IMR-90 (cell line): Measurements from ENCODE around the gene RALA. TPM values are rescaled to one million over a fixed set of nuclear protein-coding genes. Genes with fewer than 3 reads are reported as not detected.

ENCODE experiments used
- ATAC-seq: fragments of 200-7000 bp; cut with Tn5 transposase; 2 replicates; pipeline ENCODE4 v1.9.1; 2020; ENCODE audit warnings: low read depth, mild to moderate bottlenecking, moderate library complexity
- BruUV-seq: library from RNA; stranded (reverse); fragments of 400-500 nt; replicated peaks from 2 replicates; lab custom pipeline; 2021; lab: Mats Ljungman, UMichigan
- CTCF ChIA-PET: fragments of 300-600 bp; formaldehyde crosslinking; extraction: SDS; loops from one replicate; lab custom pipeline; 2021; ENCODE audit warnings: antibody characterized with exemption; lab: Yijun Ruan, JAX
- POLR2A ChIA-PET: fragments of 300-600 bp; sonication (Branson Sonifier 250); formaldehyde crosslinking; loops from one replicate; lab custom pipeline; 2022; ENCODE audit warnings: antibody characterized with exemption; ENCODE audit not compliant: unreplicated experiment; lab: Charles Lee
- DNase-seq: peaks from one replicate; pipeline ENCODE4 v3.0.0; 2013
- H2AFZ ChIP-seq: replicated peaks from 2 replicates; pipeline ENCODE3; 2013; ENCODE audit warnings: low read length, mild to moderate bottlenecking; ENCODE audit not compliant: poor library complexity
- H2AK5ac ChIP-seq: 2 replicates; pipeline ENCODE4 v1.6.1; 2013; ENCODE audit warnings: low read depth, low read length, inconsistent platforms
- H2AK9ac ChIP-seq: replicated peaks from 2 replicates; pipeline ENCODE3; 2013; ENCODE audit warnings: mild to moderate bottlenecking, low read depth, low read length, moderate library complexity; ENCODE audit not compliant: poor library complexity
- H2BK120ac ChIP-seq: 2 replicates; pipeline ENCODE4 v1.6.1; 2013; ENCODE audit warnings: low read depth, low read length, inconsistent platforms
- H2BK15ac ChIP-seq: 3 replicates; pipeline ENCODE4 v1.6.1; 2013; ENCODE audit warnings: low read depth, low read length, inconsistent platforms
- H2BK20ac ChIP-seq: 2 replicates; pipeline ENCODE4 v1.6.1; 2013; ENCODE audit warnings: low read depth, mild to moderate bottlenecking, inconsistent platforms, low read length, moderate library complexity
- H2BK5ac ChIP-seq: 2 replicates; pipeline ENCODE4 v1.6.1; 2013; ENCODE audit warnings: mild to moderate bottlenecking, low read depth, low read length, inconsistent platforms; ENCODE audit not compliant: poor library complexity, severe bottlenecking
- H3K14ac ChIP-seq: replicated peaks from 2 replicates; pipeline ENCODE4 v1.6.1; 2013; ENCODE audit warnings: low read depth, low read length, inconsistent platforms
- H3K18ac ChIP-seq: 2 replicates; pipeline ENCODE4 v1.6.1; 2013; ENCODE audit warnings: low read depth, low read length, control low read depth
- H3K23ac ChIP-seq: 2 replicates; pipeline ENCODE4 v1.6.1; 2013; ENCODE audit warnings: low read depth, low read length, inconsistent platforms
- H3K27ac ChIP-seq: 2 replicates; pipeline ENCODE4 v1.5.1; 2013; ENCODE audit warnings: mild to moderate bottlenecking, control low read depth, low read length; ENCODE audit not compliant: insufficient read depth
- H3K27me3 ChIP-seq: 2 replicates; pipeline ENCODE4 v1.6.1; 2013; ENCODE audit warnings: low read length; ENCODE audit not compliant: control insufficient read depth, insufficient read depth
- H3K36me3 ChIP-seq: 2 replicates; pipeline ENCODE4 v1.6.1; 2013; ENCODE audit warnings: low read length, mixed read lengths; ENCODE audit not compliant: control insufficient read depth, insufficient read depth
- H3K4ac ChIP-seq: 2 replicates; pipeline ENCODE4 v1.6.1; 2013; ENCODE audit warnings: low read depth, low read length, inconsistent platforms
- H3K4me1 ChIP-seq: 2 replicates; pipeline ENCODE4 v1.6.1; 2013; ENCODE audit warnings: low read length, mixed read lengths; ENCODE audit not compliant: control insufficient read depth, insufficient read depth
- H3K4me2 ChIP-seq: 2 replicates; pipeline ENCODE4 v1.6.1; 2013; ENCODE audit warnings: low read depth, mild to moderate bottlenecking, control low read depth, low read length, moderate library complexity
- H3K4me3 ChIP-seq: 2 replicates; pipeline ENCODE4 v1.5.1; 2013; ENCODE audit warnings: low read depth, mild to moderate bottlenecking, control low read depth, low read length, moderate library complexity; ENCODE audit not compliant: insufficient read depth
- H3K56ac ChIP-seq: 2 replicates; pipeline ENCODE4 v1.6.1; 2013; ENCODE audit warnings: low read length, inconsistent platforms; ENCODE audit not compliant: insufficient read depth; ENCODE audit errors: extremely low read depth
- H3K79me1 ChIP-seq, 2 experiments: 2 replicates each; pipeline ENCODE4 v1.6.1; 2013; ENCODE audit warnings: low read length in 2 of 2, inconsistent platforms in 1 of 2, low read depth in 1 of 2
- H3K9ac ChIP-seq: 2 replicates; pipeline ENCODE4 v1.6.1; 2013; ENCODE audit warnings: low read depth, low read length, control low read depth
- H3K9me1 ChIP-seq: 2 replicates; pipeline ENCODE4 v1.6.1; 2013; ENCODE audit warnings: low read length, inconsistent platforms; ENCODE audit not compliant: insufficient read depth
- H3K9me3 ChIP-seq: 2 replicates; pipeline ENCODE4 v1.6.1; 2013; ENCODE audit warnings: low read length; ENCODE audit not compliant: control insufficient read depth, insufficient read depth
- H4K20me1 ChIP-seq: 2 replicates; pipeline ENCODE4 v1.6.1; 2013; ENCODE audit warnings: low read length, inconsistent platforms; ENCODE audit not compliant: insufficient read depth
- H4K5ac ChIP-seq: 2 replicates; pipeline ENCODE4 v1.6.1; 2013; ENCODE audit warnings: mild to moderate bottlenecking, low read depth, low read length, control low read depth
- H4K8ac ChIP-seq, 2 experiments: 2 replicates each; pipeline ENCODE4 v1.6.1; 2013; ENCODE audit warnings: low read depth in 2 of 2, low read length in 2 of 2, control low read depth in 1 of 2, inconsistent platforms in 1 of 2
- H4K91ac ChIP-seq: 2 replicates; pipeline ENCODE4 v1.6.1; 2013; ENCODE audit warnings: low read depth, low read length, inconsistent platforms; ENCODE audit not compliant: insufficient read depth
- ELK1 ChIP-seq: fragments of 150-350 bp; IDR thresholded peaks from 2 replicates; pipeline ENCODE4 v1.6.1; 2016; ENCODE audit warnings: low read depth, mild to moderate bottlenecking, low read length, moderate library complexity, borderline replicate concordance
- POLR2A ChIP-seq: IDR thresholded peaks from 2 replicates; pipeline ENCODE4 v1.6.1; 2012; ENCODE audit warnings: mild to moderate bottlenecking, low read depth, low read length
- RFX5 ChIP-seq: IDR thresholded peaks from 2 replicates; pipeline ENCODE4 v1.8.0; 2012; ENCODE audit warnings: low read depth, mild to moderate bottlenecking, low read length, moderate library complexity
- WGBS, 2 experiments: methylation state at CpG; one replicate each; pipeline versions ENCODE4 v1.1.5 to v1.1.7; 2013; ENCODE audit warnings: missing lambda C conversion rate in 2 of 2; ENCODE audit not compliant: insufficient read length in 1 of 2; ENCODE audit errors: extremely low coverage in 2 of 2; 5-methylcytosine and 5-hydroxymethylcytosine counted together
- dilution Hi-C: fragments of 300-500 bp; cut with HindIII; formaldehyde crosslinking; loops from one replicate; pipeline ENCODE4 v1.14.3; 2018; ENCODE audit warnings: low sequenced_read_pairs; ENCODE audit not compliant: unreplicated experiment
- in situ Hi-C: fragments of 300-500 bp; cut with MboI; formaldehyde crosslinking; loops from 3 replicates; pipeline ENCODE4 v1.14.3; 2019; ENCODE audit warnings: low sequenced_read_pairs, inconsistent platforms, mixed read lengths
- intact Hi-C: fragments of 100-400 bp; cut with micrococcal nuclease; formaldehyde crosslinking; loops from 2 replicates; pipeline ENCODE4 v1.10.0; 2022
- polyA plus RNA-seq, 3 experiments: library from polyadenylated mRNA; depleted of rRNA; stranded (reverse); fragments of >200 nt; gene quantifications; 2 replicates each; pipeline ENCODE4 v1.2.3, GENCODE V29; 2012; ENCODE audit warnings: low replicate concordance in 1 of 3
- total RNA-seq: library from RNA; depleted of rRNA; stranded (reverse); fragments of >200 nt; gene quantifications from 2 replicates; pipeline ENCODE4 v1.2.3, GENCODE V29; 2012

RALA gene
- total and polyA plus RNA-seq, 2 of the 4 experiments (the other 2 are of a cell fraction): 7.7 to 20.5 TPM

DNA sequence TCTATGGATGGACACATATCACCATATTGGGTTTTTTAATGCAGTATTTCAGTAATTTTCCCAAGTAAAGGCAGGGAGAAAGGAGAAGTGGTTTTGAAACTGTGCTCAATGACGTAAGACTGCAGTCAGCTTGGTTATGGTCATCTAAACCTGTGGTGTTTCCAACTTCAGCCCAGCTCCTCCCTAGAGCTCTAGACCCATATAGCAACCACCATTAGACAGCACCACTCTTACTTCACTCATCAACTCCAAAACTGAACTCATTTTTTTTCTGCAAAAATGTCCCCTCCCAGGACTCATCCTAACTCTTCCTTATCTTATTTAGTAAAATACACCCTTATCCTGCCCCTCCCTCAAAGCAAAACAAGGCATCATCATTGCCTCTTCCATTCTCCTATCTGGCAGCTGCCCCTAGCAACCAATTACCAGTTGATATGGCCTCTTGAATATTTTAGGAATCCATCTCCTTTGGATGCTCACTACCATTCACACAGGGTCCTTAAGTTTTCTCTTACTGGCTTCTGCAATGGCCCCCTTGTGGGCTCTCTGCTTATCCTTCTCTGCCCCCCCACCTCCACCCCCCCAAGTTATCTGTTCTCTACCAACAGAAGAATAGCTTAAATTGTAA, 1.5 kb upstream of the RALA start:
- DNase-seq: peak; percentile 35
- H3K9ac ChIP-seq: no peak overlapping the region
- intact Hi-C loops (loop anchor here (1.0 kb wide), 1 partner anchor 124 kb away; no protein-coding TSS in a partner anchor), dilution Hi-C loops (no loop called here), in situ Hi-C loops (no loop called here)
- H2BK20ac ChIP-seq: peak overlapping the region; percentile 64
- no peak for ATAC-seq
- ChIA-PET POLR2A (interaction anchor here (0.6 to 1.2 kb wide), 2 partner anchors 111 to 127 kb away, joined by 4 to 5 read pairs; no protein-coding TSS in a partner anchor), CTCF (interaction anchor here (0.5 to 1.2 kb wide), 5 partner anchors 12 to 1970 kb away, joined by 3 to 5 read pairs (median 3); no protein-coding TSS in a partner anchor)
- H3K4me1 ChIP-seq: peaks cover 9% of the 10 kb centered on the region; the same call in 1 of the 2 replicates
- H4K20me1 ChIP-seq: peaks cover 19% of the 10 kb centered on the region; the same call in 1 of the 2 replicates
- no TSS peak for BruUV-seq
- no peak overlapping the region for H3K4me2 ChIP-seq
- 0 out of 2 replicates have a peak overlapping the region, but pooled peaks have one; percentile 86 for H3K14ac ChIP-seq
- H3K18ac ChIP-seq: no peak overlapping the region
- H3K4me3 ChIP-seq: no peak overlapping the region
- no peak overlapping the region for H4K5ac ChIP-seq
- H2AK5ac ChIP-seq: peak overlapping the region; percentile 62; the same call in 1 of the 2 replicates
- TF ChIP-seq ELK1 (no peak), RFX5 (peak; percentile 75), POLR2A (peak; percentile 21; the same call in 1 of the 2 replicates)
- peak overlapping the region; percentile 46; the same call in 1 of the 2 replicates for H4K91ac ChIP-seq
- no peaks in the 10 kb centered on the region for H3K9me3 ChIP-seq
- WGBS, 2 experiments: no CpG with 5 or more reads among the region's 1 CpG
- peak overlapping the region; percentile 62 for H2BK5ac ChIP-seq
- H3K36me3 ChIP-seq: no peaks in the 10 kb centered on the region
- H3K27me3 ChIP-seq: no peaks in the 10 kb centered on the region
- peak overlapping the region; percentile 5; the same call in 1 of the 2 replicates for H3K56ac ChIP-seq
- H3K23ac ChIP-seq: peak overlapping the region; percentile 8; the same call in 1 of the 2 replicates
- no peak overlapping the region for H2AK9ac ChIP-seq
- H3K9me1 ChIP-seq: peaks cover 3% of the 10 kb centered on the region
- peak overlapping the region; percentile 36 for H2BK120ac ChIP-seq
- H2AFZ ChIP-seq: no peak overlapping the region
- peak overlapping the region; percentile 25 to 95; a peak in 3 of 4 replicates for H4K8ac ChIP-seq
- H3K4ac ChIP-seq: peak overlapping the region; percentile 44
- H3K27ac ChIP-seq: peak overlapping the region; percentile 87; the same call in 1 of the 2 replicates
- H3K79me1 ChIP-seq: peaks cover 17 to 29% of the 10 kb centered on the region in 2 experiments; a peak in 3 of 4 replicates
- peak overlapping the region; percentile 89; the same call in 1 of the 3 replicates for H2BK15ac ChIP-seq
